GM19467 (cell line): ENCODE results near the gene SLC45A3.

ENCODE experiments used
- ATAC-seq: cut with Tn5 transposase; IDR thresholded peaks from one replicate; pipeline ENCODE4 v1.9.1; 2021; ENCODE audit warnings: mild to moderate bottlenecking, moderate library complexity; ENCODE audit not compliant: unreplicated experiment

The SLC45A3 gene

DNA sequence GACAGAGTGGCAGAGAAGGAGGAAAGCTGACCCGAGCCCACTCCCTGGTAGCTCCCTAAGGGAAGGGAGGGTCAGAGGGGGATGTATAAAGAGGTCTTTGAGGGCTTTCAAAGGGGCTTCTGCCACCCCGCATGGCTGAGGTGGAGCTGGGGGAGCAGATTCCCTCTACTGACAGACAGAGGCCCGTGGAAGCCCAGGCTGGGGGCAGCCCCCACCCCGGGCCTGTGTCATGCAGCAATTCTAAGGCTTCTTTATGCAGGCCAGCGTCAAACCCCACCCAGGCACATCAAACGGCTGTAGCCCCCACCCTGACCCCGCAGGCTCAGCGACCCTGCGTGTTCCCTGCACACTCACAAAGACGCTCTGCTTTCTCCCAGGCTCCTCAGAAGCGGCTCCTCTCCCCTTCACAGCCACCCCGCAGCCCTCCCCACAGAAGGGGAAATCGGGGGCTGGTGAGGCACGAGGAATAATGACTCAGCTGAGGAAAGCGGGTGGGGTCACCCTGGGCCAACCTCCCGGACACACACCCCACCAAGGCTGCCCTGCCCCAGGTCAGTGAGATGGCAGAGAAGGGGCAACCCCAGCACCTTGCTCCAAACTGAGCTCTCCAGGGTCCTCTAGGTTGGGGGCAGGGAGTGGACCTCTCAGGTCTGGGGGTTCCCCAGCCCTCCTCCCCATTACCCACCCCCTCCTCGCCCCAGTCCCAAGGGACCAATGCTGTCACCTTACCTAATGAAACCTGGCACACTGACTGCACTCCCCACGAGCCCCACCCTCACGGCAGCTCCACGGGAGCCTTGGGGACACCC, 10.8 kb downstream of the SLC45A3 start:
- ATAC-seq = peak; percentile 32

DNA sequence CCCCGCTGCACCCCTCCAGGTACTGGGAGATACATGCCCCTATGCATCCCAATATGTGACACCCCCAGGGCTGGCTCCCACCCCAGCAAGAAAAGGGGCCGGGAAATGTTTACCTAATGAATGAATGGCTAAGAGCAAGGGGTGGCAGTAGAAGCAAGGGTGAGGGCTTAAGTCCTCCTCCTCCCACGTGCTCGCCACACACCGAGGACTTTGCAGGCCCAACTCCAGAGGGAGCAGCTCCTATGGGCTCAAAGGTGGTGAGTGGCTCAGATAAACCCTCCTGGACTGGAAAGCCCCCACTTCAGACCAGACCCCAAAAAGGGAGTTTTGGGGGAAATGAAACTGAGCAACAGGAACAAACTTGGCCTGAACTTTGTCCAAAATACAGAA, 11.4 kb downstream of the SLC45A3 start:
- no peak for ATAC-seq

DNA sequence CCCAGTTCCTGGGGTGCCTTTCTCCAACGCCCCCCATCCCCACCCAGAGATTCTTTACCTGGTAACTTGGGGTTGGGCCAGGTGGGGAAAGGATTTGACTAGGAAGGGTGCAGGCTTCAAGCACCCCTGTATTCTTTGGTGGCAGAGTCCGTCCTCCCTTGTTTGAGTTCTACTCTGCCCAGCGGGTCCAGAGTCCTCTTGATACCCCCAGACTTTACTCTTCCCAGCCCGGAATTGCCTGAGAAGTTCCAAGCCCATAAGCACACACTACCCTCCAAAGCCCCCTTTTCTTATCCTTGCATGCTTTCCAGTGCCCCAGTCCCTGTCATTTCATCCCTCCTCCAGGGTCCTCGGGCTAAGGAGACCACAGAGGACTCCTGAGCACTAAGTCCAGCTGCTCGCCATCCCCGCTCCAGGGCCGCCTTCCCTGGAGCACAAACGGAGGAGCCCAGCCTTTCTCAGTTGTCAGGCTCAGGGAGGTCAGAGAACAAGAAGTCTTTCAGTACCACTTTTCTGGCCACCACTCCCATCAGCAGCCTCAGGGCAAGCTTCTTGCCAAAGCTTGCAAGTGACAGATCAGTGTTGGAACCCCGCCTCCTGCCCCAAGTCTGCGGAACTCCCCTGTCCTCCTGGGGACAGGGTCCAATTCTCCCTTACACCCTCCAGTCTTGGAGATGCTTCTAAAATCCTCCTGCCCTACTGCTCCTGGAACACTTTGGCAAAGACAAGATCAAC, 12.2 kb downstream of the SLC45A3 start:
- ATAC-seq = no peak

DNA sequence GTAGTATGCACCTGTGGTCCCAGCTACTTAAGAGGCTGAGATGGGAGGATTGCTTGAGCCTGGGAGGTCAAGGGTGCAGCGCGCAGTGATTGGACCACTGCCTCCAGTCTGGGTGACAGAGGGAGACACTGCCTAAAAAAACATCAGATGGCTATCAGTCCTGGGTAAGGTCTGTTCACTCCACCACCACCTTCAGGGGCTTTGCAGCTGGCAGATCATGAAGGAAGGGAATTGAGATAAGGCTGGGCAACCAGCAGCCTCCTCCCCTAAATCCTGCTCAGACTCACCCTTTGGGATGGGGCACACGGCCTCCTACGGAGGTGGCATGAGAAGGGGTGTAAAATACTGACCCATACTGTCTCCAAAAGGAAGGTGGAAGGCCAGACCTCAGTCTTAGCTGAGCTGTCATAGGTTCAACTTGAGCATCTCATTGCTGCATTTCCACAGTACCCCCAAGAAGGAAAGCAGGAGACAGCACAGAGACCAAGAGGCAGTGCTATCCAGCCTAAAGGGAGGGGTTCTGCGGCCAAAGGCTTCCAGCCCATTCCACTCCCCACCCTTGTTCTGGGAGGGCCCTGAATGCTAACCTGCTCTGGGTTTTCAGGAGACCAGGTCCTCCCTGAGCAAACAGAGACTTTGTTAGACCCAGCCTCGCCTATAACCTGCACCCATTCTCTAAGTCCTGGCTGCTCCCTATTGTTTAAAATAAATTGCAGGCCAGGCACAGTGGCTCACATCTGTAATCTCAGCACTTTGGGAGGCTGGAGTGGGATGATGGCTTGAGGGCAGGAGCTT, 13.7 kb downstream of the SLC45A3 start:
- no peak for ATAC-seq

DNA sequence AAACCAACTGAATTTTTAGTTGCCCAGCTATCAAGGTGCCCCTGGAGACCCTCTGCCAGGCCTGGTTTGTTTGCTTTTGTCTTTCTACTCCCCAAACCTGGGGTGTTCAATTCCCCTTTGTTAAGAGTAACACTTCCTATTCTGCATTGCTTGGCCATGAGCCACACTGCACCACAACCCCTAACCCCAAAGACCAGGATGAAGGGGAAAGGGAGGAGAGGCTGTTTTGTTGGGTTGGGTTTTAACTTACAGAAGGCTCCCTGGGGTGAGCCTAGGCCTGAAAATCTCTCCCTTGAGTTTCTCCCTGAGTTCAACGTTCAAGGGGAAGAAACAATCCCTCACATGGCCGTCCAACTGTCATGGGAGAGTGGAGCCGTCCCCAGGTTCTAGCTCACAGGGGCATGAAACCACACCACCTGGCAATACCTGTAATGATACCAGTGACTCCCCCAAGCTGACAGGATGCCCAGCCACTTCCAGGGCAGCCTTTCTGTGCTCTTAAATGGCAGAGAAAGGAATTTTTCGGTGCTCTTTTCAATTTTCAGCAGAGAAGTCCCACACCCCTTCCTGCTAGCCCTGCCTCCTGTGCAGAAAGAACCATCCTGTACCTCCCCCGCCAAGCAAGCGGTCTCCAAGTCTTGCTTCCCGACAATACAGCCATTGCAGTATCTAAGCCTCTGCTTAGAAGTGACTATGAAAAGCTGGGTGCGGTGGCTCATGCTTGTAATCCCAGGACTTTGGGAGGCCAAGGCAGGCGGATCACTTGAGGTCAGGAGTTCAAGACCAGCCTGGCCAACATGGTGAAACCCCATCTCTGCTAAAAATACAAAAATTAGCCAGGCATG, 14.9 kb downstream of the SLC45A3 start:
- no peak for ATAC-seq

DNA sequence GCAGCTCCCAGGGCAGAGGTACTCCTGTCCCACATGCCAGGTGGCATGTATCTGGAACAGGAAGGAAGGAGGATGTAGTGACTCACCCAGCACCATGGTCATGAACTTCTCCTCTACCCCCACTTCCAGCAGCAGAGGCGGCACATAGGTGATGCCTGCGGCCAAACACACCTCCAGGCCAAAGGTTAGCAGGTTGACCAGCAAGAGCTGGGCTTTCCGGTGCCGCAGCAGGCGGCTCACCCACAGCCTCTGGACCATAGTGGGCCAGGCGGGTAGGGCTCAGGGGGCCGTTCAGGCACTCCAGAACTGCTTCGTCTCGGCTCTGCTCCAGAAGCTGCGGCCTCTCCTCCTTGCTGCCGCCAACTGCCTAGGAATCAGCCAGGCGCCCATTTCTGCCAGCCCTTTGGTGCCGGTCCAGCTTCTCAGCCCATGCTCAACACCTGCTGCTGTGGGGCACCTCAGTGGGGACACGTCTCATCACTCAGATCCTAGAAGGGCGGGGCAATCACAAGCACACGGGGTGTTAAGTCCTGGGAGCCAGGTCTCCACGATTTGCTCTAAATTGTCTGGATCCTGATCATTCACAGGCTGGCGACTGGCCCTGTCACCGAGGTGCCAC, 15.8 kb downstream of the SLC45A3 start:
- no peak for ATAC-seq

DNA sequence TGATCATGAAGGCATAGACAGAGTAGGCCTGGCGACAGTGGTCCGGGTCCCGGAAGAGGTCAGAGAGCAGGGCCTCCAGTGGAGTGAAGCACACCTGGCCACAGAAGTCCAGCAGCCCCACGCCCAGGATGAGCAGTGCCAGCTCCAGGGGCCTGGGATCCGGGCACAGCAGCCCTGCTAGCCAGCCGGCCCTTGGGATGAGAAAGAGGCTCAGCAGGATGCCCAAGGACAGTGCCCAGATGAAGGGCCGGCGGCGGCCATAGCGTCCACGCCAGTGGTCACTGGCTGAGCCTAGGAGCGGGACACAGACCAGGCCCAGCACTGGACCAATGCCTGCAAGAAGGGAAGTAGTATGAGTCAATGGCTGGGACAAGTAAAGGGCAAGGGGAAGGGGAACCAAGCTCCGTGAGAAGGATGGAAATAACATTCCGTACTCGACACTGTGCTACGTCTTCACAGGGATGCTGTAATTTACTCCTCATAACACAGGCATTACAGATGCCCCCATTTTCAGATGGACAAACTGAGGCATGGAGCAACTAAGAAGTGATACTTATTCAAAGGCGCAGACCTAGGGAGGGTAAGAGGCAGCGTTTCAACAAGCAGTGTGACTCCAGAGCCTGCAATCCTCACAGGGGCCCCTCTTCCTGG, 16.9 kb downstream of the SLC45A3 start:
- no peak for ATAC-seq

DNA sequence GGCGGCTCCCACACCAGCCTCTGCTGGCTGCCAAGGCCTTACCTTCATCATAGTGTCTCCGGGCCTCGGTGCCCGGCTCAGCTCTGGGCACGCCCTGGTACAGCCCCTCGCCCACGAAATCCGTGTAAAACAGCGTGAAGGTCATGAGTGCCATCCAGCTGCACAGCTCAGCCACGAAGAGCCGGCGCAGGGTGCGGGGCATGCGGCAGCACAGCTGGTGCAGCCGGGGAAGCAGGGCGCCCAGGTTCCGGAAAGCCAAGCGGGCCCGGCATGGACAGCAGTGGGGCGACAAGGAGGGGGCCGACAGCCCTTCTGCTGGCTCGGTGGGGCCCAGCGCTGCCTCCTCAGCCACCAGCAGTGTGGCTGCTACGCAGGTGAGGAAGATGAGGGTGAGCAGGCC, 17.5 kb downstream of the SLC45A3 start:
- ATAC-seq = no peak

DNA sequence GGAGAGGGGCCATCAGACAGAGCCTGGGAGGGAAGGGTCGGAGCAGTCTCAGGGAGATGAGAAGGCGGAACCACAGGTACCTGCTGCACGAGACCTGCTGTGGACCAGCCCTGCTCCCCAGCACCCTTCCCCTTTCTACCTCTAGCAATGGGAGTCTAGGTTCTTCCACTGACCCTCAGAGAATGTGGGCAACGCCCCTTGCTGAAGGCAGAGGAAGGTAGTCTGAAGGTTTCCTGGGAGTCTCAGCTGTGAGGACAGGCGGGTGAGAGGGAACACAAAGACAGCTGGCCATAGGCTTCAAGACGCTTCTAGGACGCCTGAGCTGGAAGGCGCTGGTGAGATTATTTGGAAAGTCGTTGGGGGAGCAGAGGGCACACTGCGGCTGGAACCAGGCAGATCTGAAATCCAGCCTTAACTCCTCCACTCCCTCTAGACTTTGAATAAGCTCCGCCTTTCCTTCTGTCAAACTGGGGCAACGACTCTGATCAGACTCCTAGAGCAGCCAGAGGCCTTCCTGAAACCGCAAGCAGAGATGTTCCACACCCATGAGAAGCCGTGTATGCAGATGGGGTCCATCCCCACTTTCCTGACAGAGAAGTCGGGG, 18.1 kb downstream of the SLC45A3 start:
- ATAC-seq = no peak

DNA sequence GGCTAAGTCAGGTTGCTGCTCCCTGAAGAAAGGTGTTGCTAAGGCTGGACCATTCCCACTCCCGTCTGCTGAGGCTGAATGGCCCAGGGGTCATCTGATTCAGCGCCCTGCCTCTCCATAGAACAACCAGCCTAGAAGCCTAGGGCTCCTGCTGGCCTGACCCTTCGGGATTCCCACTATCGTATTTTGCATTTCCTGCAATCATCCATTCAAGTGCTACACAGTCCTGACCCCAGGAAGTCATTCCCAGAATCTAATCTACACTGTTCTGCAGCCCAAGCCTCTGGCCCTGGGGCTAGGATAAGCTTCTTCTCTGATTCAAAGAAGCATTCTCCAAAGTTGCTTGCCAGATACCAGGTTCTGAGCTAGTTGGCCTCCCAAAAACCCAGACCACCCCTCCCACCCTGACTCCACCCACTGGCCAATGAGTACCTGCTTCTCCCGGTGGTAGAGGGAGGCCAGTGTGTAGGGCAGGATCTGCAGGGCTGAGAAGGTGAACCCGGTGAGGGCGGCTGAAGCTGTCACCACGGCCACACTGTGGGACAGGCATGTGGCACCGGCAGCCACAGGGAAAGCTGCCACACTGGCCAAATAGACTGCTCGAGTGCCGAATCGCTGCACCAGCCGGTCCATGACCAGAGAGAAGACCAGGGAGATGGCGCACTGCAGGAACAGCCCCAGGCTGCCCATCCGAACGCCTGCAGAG, 18.7 kb downstream of the SLC45A3 start:
- ATAC-seq = no peak

DNA sequence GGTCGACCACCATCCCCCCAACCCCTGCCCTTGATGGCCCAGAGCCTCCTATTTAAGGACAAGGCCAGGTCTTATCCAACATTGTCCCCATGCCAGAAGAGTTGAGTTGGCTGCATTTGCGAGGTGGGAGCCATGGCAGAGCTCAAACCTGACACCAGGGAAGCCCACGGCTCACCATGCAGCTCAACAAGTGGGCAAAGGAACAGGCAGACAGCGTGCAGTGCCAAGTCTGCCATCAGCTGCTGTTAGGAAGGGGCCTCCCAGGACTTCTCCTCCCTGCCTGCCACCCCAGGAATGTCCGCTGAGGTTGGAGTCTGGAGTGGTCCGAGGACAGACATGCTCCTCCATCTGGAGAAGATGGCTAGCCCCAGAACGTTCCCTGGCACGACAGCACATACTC, 19.9 kb downstream of the SLC45A3 start:
- ATAC-seq = no peak

DNA sequence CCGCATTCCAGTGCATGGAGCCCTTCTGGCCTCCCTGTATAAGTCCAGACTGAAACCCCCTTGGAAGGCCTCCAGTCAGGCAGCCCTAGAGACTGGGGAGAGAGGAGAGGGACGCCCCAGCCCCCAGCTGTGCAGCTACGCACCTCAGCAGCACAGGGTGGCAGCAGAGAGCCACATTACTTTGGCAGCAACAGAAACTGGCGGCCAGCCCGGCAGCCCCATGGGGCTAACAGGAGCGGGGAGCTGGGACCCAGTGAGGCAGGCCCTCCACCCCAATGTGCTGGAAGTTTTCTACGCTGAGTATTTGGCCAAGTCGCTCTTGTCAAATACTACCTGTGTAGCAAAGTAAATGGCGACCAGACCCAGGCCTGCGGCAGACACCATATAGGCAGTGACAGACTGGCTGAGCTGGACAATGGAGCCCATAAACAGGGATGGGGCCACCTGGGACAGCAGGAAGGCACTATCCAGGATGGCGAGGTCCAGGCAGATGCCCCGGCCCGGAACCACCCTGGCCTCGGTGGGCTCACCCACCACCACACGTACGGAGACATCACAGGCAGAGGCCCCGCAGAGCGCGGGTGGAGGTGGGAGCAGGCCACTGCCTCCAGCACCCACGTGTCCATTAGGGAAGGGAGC, 21.2 kb downstream of the SLC45A3 start:
- peak; percentile 55 for ATAC-seq

DNA sequence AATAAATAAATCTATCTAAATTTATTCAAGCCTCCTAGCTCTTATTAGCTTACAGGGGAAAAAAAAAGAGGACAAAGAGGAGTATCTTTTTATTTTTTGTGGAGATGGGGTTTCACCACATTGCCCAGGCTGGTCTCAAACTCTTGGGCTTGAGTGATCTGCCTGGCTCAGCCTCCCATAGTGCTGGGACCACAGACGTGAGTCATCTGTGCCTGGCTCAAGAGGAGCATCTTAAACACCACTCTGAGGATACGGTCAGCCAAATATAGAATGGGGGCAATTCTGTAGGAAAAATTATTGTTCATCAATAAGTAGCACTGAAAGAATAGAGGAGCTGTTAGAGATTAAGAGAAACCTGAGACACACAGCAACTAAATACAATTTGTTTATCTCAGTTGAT, 24.1 kb downstream of the SLC45A3 start:
- ATAC-seq = no peak

DNA sequence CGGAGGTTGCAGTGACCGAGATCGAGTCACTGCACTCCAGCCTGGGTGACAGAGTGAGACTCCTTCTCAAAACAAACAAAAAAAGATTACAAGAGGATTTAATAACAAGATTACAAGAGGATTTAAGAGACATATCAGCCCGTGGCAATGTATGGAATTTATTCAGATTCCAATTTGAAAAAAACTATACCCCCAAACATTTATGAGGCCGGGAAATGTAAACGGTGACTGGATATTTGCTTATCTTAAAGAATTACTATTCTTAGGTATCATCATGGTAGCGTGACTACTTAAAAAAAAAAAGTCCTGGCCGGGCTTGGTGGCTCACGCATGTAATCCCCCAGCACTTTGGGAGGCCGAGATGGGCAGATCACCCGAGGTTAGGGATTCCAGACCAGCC, 27.3 kb downstream of the SLC45A3 start:
- ATAC-seq = no peak

DNA sequence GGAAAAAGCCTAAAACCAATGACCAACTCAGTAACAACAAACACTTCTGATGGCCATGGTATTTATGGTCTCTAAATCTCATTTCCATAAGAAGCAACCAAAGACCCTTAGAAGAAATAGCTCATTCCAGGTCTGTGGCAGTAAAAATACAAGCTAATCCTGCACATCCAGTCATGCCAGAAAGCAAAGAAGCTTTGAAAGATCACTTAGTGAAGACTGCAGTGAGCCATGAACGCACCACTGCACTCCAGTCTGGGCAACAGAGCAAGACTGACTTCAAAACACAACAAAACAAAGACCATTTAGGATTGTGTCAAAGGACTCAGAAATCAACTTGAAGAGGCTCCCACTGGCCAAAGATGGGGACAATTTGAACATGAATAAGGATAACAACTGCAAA, 30.1 kb downstream of the SLC45A3 start:
- no peak for ATAC-seq

DNA sequence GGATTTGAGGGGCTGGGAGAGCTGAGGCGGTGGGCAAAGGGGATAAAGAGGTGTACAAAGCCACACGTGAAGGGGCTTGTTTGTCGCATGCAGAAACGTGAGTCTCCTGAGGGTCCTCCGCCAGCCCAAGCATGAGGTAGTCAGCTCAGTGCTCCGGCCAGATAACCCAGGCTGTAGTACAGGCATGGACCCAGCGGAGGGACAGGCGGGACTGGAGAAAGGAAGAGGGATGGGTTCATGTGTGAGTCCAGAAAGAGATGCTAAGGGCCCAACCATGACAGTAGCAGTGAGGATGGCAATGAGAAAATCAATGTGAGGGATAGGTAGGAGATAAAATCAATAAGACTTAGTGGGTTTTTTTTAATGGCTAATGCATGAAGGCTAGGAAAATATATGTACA, 34.8 kb downstream of the SLC45A3 start:
- ATAC-seq = no peak

DNA sequence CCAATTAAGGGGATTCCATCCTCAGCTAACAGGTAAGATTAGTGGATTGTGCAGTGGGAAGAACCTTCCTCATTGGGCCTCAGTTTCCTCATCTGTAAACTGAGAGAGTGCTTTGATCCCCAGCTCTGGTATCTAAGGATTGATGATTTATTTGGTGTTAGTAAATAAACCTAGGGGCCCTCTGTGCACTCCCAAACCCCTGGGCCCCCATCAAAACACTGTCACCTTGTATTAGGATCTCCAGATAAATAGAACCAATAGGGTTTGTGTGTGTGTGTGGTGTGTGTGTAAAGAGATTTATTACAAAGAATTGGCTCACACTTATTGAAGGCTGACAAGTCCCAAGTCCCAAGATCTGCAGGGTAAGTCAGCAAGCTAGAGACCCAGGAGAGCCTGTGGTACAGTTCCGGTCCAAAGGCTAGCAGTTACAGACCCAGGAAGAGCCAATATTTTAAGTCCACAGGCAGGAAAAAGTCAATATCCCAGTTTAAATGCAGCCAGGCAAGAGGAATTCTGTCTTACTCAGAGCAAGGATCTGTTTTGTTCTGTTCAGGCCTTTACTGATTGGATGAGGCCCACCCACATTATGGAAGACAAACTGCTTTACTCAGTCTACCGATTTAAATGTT, 37.5 kb downstream of the SLC45A3 start:
- ATAC-seq = no peak

DNA sequence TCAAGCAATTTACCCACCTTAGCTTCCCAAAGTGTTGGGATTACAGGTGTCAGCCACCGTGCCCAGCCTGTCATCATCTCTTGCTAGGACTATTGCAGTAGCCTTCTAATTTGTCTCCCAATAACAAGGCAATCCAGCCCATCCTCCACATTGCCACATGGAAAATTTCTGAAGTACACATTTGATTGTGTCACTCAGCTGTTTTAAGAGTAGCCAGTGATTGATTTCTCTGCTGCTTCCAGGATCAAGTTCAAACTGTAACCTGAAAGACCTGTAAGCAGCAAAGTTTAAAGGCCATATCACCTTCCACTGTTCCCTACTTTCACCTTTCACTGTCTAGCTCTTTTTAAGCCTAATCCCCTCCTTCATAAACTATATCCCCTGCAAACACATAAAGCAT, 40.7 kb downstream of the SLC45A3 start:
- ATAC-seq = no peak
